HG03378 (cell line): ENCODE measurements around the gene CDC42EP3.

Source experiments
- ATAC-seq: cut with Tn5 transposase; IDR thresholded peaks from one replicate; pipeline ENCODE4 v1.9.1; 2021; ENCODE audit warnings: mild to moderate bottlenecking, moderate library complexity; ENCODE audit not compliant: unreplicated experiment

The CDC42EP3 gene

DNA sequence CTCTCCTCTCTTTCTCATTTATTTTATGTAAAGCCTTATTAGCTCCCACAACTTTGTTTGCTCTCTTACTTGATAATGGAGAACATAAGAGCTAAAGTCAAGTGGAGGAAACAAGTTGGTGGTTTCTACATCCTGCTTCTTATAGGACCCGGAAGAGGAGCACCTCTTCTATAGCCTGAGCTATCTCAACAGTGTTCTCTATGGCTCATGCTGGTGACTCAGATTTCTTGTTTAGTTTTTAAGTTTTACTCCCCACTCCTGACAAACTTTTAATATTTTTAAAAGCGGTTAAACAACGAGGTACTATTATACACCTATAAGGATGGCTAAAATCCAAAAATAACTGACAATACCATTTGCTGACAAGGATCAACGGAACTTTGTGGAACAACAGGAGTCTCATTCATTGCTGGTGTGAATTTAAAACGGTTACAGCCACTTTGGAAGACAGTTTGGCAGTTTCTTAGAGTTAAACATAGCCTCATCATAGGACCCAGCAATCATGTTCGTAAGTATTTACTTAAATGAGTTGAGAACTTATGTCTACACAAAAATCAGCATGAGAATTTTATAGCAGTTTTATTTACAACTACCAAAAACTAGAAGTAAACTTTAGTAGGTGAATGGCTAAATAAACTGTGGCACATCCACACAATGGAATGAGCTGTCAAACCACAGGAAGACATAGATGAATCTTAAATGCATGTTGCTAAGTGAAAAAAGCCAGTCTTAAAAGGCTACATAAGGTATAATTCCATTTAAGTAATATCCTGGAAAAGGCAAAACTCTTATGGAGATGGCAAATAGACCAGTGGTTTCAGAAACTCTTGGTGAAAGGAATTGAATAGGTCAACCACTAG lies 12.7 kb upstream of the CDC42EP3 start:
- ATAC-seq = no peak

DNA sequence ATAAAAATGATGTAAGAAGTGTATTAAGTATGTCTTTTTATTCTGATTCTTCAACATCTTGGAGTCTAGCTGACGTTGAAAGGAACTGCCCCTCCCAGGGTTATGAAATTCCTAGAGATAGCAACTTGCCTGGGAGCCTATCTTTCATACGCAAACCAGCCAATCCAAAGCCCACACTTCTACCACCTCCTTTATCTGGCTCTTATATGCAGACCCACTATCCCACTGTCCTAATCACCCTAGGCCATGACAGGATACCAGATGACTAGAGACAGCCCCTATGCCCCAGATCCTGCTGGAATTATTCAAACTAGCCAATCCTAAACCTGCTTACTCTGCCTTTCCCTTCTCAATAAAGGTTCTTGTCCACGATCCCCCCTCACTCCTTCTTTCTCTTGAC lies 11.8 kb upstream of the CDC42EP3 start:
- ATAC-seq = no peak

DNA sequence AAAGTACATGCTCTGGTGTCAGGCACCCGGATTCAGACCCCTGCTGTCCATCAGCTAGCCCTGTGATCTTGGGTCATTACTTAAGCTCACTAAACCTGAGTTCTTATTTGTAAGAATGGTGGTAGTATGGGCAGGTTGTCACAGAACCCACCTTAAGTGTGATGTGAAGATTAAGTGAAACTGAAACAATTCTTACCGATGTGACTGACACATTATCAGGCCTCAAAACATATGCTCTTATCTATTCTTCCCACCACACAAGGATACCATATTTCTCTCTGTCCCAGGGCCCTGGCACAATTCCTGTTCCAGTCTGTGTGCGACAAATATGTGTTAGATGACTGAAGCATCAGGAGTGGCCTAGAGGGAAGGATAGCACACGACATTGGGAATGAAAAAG lies 11.0 kb upstream of the CDC42EP3 start:
- no peak for ATAC-seq

- ATAC-seq = no peak
Measured at GRCh38 chr2:37681587-37681986, 10.1 kb upstream of the CDC42EP3 start.

GRCh38 chr2:37679072-37679695 lies 7.7 kb upstream of the CDC42EP3 start:
- no peak for ATAC-seq

- ATAC-seq = no peak
Measured at GRCh38 chr2:37676274-37676673, 4.8 kb upstream of the CDC42EP3 start.

DNA sequence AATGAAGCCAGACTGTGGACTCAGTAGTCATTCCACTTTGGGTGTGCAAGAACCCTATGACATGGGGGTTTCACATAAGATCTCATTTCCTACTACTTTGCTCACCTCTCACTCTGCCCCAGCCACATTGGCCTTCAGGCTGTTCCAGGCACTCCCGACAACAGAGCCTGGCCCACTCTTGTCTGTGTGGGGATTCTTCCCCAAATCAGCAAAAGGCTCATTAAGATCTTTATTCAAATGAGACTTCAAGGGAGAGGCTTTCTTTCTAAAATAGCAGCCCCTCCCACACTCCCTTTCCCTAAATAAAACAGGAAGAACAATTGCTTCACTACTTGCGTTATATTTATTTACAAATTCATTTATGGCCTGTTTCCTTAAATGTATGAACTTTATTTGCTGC lies 3.5 kb upstream of the CDC42EP3 start:
- no peak for ATAC-seq

GRCh38 chr2:37672870-37673184 lies 1.4 kb upstream of the CDC42EP3 start:
- ATAC-seq = no peak

- ATAC-seq = peak; percentile 45
Measured at GRCh38 chr2:37672104-37672869, 845 bp upstream of the CDC42EP3 start.

- peak; percentile 2 for ATAC-seq
Measured at GRCh38 chr2:37671816-37672103, 318 bp upstream of the CDC42EP3 start.

DNA sequence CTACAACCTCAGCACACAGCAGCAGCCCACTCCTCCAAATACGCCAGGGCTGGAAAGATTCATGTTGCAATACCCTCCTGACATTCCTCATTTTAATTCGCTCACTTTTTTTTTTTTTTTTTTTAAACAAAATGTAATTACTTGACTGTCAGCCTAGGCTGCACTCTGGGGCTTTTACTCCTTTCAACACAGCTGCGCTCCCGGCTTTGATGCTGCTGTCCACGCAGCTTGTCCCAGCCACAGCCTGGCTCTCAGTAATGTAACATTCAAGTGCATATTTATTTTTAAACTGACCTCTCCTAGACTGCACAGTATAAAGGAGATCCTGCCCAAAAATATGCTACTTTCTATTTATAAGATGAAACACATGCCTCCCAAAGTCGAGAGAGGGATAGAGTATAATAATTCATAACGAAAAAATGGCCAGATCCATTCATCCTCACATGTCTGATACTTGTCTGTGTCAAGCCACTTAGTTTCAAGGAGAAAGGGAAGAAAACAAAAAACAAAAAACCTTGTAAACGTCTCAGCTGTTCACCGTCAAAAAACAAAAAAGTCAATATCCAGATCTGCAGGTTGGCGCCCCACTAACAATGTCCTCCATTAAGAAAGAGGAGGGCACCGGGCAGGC lies 949 bp downstream of the CDC42EP3 start:
- ATAC-seq = no peak

DNA sequence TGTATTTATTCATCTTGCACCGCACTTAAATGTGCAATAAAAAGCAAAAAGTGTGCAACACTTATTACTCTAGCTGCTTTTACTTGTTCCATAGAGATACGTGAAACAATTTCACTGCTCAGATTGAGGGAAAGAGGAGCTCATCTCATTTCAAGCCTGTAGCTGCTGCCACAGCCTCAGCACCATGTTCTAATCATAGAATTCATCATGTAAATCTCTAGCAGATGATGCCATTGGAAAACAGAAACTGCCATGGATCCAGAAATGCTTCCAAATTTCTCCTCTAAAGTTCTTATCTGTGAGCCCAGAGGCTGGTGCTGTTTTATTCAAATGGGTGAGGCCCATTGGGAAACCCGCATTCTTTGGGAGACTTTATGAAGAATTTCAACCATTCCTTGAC lies 2.0 kb downstream of the CDC42EP3 start:
- no peak for ATAC-seq

GRCh38 chr2:37667704-37668103 lies 3.7 kb downstream of the CDC42EP3 start:
- no peak for ATAC-seq

DNA sequence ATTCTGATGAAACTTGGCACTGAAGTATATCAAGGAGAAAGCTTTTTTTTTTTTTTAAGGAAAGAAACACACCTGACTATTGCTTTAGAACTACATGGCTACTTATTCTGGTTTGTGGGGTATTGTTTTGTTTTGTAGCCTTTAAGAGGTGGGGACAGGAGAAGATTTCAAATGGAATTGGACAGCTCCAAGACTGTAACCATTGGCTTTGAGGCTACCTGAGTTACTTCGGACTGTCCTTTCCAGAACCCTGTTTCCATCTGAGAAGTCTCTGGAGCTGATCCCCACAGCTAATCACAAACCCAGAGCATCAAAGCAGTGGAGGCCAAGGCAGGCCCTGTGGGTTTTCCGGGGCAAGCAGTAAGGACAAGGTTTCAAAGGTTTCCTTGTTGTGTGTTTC lies 4.7 kb downstream of the CDC42EP3 start:
- no peak for ATAC-seq

DNA sequence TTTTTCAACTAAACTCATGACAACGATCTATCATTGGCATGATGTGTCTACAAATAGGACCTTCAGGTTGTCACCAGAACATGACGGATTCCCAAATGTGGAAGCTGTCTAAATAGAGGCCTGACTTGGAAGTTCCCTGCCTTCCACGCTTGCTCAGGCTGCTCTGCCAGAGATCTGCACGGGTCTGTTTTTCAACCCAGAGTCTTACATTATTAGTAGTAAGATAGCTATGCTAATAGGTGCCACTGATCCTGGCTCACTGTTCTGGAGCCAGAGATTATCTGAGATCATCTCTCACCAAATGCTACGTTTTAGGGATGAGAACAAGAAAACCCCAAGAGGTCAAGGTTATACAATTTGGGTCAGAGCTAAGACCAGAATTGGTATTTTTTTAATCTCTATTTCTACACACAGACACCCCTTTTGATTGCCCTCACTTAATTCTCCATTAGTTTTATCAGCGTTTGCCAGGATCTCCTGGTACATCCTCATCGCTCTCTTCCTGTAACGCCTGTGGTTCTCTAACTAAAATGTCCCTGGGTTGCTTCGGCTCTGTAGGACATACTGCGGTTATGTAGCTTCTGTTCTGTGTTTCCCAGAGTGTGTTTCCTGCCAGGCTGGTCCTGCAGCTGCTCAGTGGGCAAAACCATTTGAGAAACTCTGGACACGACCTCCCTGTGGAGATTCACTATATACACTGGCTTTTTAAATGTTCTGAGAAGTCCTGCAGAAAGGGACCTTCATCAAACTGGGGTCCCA lies 5.7 kb downstream of the CDC42EP3 start:
- ATAC-seq = no peak

DNA sequence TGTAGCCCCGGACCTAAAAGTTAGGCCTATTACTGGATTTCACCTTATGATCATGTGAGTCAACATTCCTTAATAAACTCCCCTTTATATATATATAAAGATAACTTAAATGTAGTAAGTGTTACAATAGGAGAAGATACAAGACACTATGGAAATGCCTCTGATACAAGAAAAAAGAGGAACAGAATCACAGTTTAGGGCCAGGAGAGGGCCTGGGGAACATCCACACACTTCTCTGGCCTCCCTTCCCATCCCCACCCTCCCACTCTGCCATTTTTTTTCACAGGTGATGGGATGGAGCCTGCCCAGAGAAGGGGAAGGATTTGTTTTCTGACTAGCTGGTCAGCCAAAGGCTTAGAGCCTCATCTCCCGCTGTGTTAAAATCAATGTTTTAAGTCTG lies 6.4 kb downstream of the CDC42EP3 start:
- ATAC-seq = no peak

DNA sequence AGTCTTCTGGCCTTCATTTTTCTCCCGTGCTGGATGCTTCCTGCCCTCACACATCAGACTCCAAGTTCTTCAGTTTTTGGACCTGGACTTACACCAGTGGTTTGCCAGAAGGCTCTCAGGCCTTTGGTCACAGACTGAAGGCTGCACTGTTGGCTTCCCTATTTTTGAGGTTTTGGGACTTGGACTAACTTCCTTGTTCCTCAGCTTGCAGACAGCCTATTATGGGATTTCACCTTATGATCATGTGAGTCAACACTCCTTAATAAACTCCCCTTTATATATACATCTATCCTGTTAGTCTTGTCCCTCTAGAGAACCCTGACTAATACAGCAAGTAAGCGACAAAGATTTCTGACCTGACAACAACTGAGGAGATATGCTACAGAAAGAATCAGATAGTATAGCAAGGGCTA lies 7.2 kb downstream of the CDC42EP3 start:
- ATAC-seq = no peak

- no peak for ATAC-seq
Measured at GRCh38 chr2:37663390-37663789, 8.1 kb downstream of the CDC42EP3 start.

DNA sequence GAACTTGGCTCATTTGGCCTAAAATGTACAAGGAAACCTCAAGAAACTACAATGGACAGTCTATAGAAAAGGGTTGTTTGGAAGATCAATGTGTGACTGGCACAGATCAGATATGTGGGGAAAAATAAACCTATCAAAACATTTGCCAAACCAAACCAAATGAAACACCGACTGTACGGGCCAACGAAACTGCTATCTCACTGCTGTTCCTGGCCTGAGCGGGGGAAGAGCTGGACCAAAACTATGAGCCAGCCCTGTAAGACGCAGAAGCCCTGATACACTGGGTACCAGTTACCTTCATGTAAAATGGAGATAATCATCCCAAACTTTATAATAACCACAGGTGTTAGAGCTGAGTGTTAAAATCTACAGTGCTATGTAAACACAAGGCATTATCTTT lies 11.7 kb downstream of the CDC42EP3 start:
- ATAC-seq = no peak

DNA sequence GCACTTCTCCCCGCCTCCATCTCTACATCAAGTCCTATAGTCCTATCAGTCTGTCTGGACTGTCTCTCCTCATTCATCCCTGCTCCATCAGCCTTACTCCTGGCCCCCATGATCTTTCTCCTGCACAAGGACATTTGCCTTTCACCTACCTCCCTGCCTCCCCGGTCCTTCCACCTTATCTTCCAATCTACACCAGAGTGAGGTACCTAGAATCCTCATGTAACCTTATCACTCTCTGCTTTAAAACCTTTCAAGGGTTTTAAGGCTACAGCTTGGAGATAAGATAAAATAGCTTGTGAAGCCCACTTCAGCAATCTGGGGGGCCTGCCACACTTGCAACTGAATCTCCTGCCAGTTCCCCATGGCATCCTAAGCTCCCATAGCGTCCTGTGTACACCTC lies 12.8 kb downstream of the CDC42EP3 start:
- ATAC-seq = no peak

DNA sequence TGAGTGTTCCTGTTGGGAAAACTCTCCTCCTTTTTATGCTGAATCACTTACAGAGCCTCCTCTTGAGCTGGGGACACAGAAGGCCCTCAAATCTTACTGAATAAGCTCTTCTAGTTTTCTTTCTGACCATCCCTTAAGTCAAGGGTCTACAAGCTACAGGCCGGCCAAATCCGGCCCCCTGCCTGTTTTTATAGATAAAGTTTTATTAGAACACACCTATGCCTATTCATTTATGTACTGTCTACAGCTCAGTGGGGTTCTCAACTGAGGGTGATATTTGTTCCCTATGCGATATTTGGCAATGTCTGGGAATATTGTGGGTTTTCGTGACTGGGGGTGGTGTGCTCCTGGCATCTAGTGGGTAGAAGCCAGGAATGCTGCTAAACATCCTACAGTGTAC lies 14.0 kb downstream of the CDC42EP3 start:
- no peak for ATAC-seq
